ENCODE measurements around the gene CLASRP. TPM values are rescaled to one million over a fixed set of nuclear protein-coding genes. Genes with fewer than 3 reads are reported as not detected.
A peak's percentile ranks its signal among the peaks of the same experiment; 100 is the strongest.

Gene CLASRP
- total and polyA plus RNA-seq, 2 of the 8 experiments (the other 6 are each of a cell fraction or from before 2014, with no cell fraction given) = 22.3 to 71.7 TPM

- Histone ChIP-seq H3K9ac (replicated peaks in 1 of 4; ENCODE audit: extremely low read depth in 1 of 4, low read depth in 3 of 4, low read length in 3 of 4) (no peak overlapping the region), H4K5ac (ENCODE audit: insufficient read length, low read depth, low read length) (no peak overlapping the region), H4K91ac (replicated peaks; ENCODE audit: insufficient read length, low read length) (no peak overlapping the region), H3K36me3 (ENCODE audit: control insufficient read depth in 2 of 4, insufficient read depth in 4 of 4, low read length in 3 of 4) (no peaks in the 10 kb centered on the region), H3K23ac (ENCODE audit: insufficient read length) (no peak overlapping the region), H3K27me3 (replicated peaks in 1 of 4; ENCODE audit: control insufficient read depth in 3 of 4, extremely low read depth in 1 of 4, insufficient read depth in 3 of 4, low read length in 3 of 4) (no peaks in the 10 kb centered on the region), H2BK12ac (ENCODE audit: low read depth, low read length) (no peak overlapping the region), H2BK15ac (ENCODE audit: low read length) (no peak overlapping the region), H3K79me2 (ENCODE audit: control insufficient read depth in 1 of 2, insufficient read depth in 2 of 2, low read length in 2 of 2) (peaks cover 6 to 84% of the 10 kb centered on the region in 2 experiments), H3K23me2 (ENCODE audit: low read depth, low read length) (no peaks in the 10 kb centered on the region), H3K9me3 (ENCODE audit: insufficient read depth in 2 of 2, low read depth in 1 of 2, low read length in 1 of 2) (no peaks in the 10 kb centered on the region), H2BK20ac (ENCODE audit: low read length) (no peak overlapping the region), H3K56ac (replicated peaks; ENCODE audit: insufficient read length, low read depth, low read length) (no peak overlapping the region), H3K27ac (ENCODE audit: low read depth, low read length) (no peak overlapping the region), H2AK5ac (ENCODE audit: low read depth, low read length) (no peak overlapping the region), H3K18ac (ENCODE audit: extremely low read depth, low read length) (no peak overlapping the region), H4K20me1 (replicated peaks in 1 of 2; ENCODE audit: control insufficient read depth in 1 of 2, insufficient read depth in 2 of 2, low read length in 2 of 2) (peaks cover 38 to 43% of the 10 kb centered on the region in 2 experiments), H3K4me1 (replicated peaks in 1 of 4; ENCODE audit: control insufficient read depth in 3 of 4, insufficient read depth in 4 of 4, low read length in 3 of 4) (peaks cover 0 to 21% (median 4%) of the 10 kb centered on the region in 4 experiments; a peak in 6 of 7 replicates), H2BK5ac (ENCODE audit: low read depth, low read length) (no peak overlapping the region), H3K14ac (ENCODE audit: insufficient read length) (no peak overlapping the region), H3K4ac (replicated peaks; ENCODE audit: insufficient read length, low read depth, low read length) (no peak overlapping the region), H3K4me3 (ENCODE audit: extremely low read depth in 1 of 4, insufficient read depth in 2 of 4, low read depth in 3 of 4, low read length in 4 of 4) (no peak overlapping the region), H3K4me2 (ENCODE audit: insufficient read depth in 1 of 2, low read depth in 2 of 2, low read length in 2 of 2) (no peak overlapping the region), H2BK120ac (replicated peaks; ENCODE audit: low read depth, low read length) (no peak overlapping the region), H2AFZ (ENCODE audit: low read length) (no peak overlapping the region), H3K79me1 (ENCODE audit: low read depth, low read length) (peaks cover 44% of the 10 kb centered on the region), H4K8ac (ENCODE audit: extremely low read depth, insufficient read depth, low read length) (peak overlapping the region; percentile 6; the same call in 1 of the 2 replicates)
- ChIA-PET CTCF (ENCODE audit: partially characterized antibody) (interaction anchor here (0.9 to 8.6 kb wide), 5 partner anchors 10 to 425 kb away, joined by 3 to 73 read pairs (median 4); no protein-coding TSS in a partner anchor), POLR2A (ENCODE audit: partially characterized antibody) (interaction anchor here (1.1 to 2.6 kb wide), 5 partner anchors 8 to 25 kb away, joined by 3 to 6 read pairs (median 5); partner anchors contain the start of gene PPP1R37)
- 93% methylated on average over 3 of the region's 4 CpGs; no CpG with 5 or more reads in 1 of the 2 experiments for WGBS, 2 experiments (ENCODE audit: extremely low coverage in 1 of 2, insufficient coverage in 1 of 2, insufficient read length in 1 of 2, insufficient replicate concordance in 2 of 2, low coverage in 1 of 2, low lambda C conversion rate in 2 of 2, missing lambda C conversion rate in 1 of 2)
- no peak for FAIRE-seq
- no peak for DNase-seq (ENCODE audit: low read depth in 1 of 2, low spot score in 2 of 2)
- TF ChIP-seq CTCF (IDR thresholded peaks at IDR 0.05; ENCODE audit: control extremely low read depth in 1 of 3, insufficient read depth in 1 of 3, low read depth in 1 of 3, low read length in 3 of 3) (no peak), TBP (IDR thresholded peaks at IDR 0.05; ENCODE audit: low read depth, low read length) (no peak), HDAC6 (IDR thresholded peaks at IDR 0.05; ENCODE audit: low read depth, low read length) (no peak), EP300 (IDR thresholded peaks at IDR 0.05; ENCODE audit: borderline replicate concordance in 1 of 2, low read depth in 2 of 2, low read length in 2 of 2) (no peak)
Measured at GRCh38 chr19:45114116-45114515, 75.3 kb downstream of the CLASRP start.

All from H1 (cell line).